Fibroblast of the conjunctiva (primary cell): ENCODE results near the gene ZNF618.

Experiments
- DNase-seq: peaks from one replicate; pipeline ENCODE4 v3.0.0-alpha.2; 2010; ENCODE audit warnings: low read depth

Gene ZNF618

DNA sequence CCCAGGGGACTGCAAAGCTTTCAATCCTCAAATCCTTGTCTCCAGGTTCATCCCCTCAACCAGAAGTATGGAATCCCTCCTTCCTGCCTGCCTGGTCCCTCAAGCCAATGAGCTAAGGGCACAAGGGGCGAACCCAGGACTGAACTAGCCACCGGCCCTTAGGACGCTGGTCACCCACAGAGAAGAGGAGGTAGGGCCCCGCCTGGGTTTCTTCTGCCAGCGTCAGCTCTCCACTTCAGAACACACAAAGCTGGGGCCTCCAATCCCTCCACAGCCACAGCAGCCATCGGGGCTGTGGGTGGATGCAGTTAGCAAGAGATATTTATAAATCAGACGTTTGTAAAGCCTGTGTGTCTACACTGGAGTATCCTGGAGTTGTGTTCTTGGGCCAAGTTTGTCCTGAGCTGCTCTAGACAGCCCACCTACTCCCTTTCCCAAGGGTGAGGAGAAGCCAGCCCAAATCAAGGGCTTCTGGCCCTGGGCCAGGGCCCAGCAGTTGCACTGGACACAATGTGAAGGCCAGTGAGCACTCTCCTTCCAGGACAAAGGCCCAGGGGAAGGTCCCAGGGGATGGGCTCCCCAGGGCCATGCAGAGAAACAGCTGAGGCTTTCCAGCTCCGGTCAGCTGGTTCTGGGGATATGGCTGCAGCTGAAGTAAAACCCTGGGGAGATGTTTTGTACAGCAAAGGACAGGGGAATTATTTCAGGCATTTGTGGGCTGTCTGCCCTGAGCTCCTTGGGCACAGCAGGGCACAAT, 183.1 kb downstream of the ZNF618 start:
- no peak for DNase-seq

DNA sequence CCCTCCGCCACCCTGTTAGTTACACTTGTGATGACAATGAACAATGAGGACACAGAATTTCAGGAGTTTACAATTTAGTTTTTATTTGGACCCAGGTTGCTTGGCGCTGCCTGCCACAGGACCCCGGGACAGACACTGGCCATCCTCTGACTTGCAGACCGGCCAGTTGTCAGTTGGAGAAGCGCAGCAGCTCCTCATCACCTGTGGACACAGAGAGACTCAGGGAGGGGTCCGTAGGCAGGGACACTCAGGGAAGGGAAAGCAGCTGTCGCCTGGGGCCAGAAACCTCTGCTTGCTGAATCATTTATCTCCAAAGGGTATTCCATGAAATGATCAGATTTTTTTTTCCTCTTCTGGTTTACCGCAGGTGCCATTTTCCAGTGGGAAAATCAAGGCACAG, 184.0 kb downstream of the ZNF618 start:
- no peak for DNase-seq

DNA sequence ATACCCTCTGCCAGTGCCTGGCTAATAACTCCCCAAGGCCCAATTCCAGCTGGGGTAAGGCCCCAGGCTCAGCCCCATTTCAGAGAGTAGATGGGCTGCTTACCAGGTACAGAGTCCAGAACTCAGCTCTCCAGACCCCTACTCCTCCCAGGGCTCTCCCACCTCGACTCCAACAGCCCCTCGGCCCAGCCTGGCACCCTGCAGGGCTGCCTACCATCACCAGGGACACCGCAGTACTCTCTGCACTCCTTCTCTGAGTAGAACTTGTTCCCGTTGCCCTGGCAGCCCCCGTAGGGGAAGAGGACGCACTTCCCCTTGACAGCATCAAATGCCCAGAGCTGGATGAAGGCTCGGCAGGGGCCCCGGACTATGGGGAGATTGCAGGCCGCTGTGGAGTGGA, 184.6 kb downstream of the ZNF618 start:
- no peak for DNase-seq

DNA sequence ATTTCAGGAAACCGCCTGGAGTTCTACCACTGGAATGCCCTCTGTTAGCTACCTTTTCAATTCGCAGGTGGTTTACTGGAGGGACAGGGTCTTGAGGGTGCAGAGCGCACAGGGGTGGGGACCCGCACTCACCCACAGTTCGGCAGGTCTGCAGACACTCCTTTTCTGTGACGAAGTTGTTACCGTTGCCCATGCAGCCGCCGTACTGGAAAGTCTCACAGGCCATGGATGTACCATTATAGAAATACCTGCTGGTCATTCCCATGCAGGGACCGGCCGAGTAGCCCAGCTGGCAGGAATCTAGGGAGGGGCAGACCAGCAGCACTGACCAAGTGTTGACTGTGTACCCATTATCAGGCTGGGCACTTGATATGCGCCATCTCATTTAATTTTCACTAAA, 185.2 kb downstream of the ZNF618 start:
- no peak for DNase-seq

DNA sequence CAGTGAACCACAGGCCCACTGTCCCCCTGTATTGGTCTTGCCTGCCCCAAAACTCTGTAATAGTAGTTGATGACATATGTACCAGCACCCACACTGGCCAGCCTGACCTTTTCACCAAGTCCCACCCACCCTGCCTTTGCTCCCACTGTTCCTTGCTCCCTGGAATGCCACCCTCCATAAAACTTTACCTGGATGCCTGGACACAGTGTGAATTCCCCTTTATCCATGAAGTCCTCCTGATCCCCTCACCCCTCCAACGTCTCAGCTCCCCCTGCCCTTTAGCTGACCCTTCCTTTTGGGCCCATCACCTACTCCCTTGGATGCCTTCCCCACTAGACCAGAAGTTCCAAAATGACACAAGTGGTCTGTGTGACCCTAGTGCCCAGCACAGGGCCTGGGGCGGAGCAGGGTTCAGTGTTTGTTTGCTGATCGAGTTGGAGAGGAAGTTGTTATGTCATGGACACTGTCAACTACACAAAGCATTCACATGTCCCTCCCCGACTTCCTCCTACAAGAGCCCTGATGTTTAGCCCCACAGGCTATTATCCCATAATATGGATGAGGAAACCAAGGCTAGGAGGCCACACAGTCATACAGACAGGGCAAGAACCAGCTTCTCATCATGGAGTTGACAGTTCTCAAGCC, 185.8 kb downstream of the ZNF618 start:
- no peak for DNase-seq

DNA sequence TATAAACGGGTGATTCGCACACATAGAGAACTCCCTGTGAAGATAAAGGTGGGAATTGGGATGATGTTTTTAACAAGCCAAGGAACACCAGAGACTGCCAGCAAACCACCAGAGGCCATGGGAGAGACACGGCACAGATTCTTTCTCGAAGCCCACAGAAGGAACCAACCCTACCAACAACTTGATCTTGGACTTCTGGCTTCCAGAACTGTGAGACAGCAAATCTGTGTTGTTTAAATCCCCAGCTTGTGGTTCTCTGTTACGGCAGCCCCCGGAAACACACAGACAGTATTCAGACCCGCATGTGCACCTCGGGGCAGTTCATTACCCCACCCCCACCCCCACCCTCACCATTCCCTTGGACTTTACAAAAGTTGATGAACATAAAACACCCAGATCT, 189.2 kb downstream of the ZNF618 start:
- no peak for DNase-seq

DNA sequence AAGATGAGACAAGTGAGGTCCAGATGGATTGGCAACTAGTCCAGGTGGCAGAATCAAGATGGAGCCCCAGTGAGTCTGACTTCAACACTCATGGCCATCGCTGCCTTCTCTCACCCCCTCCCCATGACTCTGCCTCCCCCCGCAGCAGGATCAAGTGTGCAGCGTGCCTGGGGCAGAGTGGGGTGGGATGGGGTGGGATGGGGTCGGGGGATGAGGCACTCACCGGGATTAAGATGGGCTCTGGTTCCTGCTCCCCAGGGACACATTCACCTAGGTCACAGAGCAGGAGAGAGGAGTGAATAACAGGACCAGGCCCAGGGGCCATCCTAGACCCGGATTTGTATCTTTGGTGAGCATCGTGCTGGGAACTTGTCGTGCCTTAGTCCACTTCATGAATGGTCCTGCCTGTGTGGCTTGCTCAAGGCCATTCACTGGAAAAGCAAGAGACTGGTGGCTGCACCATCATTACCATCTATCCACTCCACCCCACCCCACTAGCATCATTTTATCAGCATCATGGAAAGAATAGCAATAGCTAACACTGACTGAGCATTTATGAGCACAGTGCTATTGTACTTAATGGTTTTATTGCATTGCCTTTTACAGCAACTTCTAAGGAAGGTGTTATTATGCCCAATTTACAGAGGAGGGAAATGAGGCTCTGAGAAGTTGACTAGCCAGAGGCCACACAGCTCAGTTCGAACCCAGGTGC, 193.5 kb downstream of the ZNF618 start:
- DNase-seq = no peak

DNA sequence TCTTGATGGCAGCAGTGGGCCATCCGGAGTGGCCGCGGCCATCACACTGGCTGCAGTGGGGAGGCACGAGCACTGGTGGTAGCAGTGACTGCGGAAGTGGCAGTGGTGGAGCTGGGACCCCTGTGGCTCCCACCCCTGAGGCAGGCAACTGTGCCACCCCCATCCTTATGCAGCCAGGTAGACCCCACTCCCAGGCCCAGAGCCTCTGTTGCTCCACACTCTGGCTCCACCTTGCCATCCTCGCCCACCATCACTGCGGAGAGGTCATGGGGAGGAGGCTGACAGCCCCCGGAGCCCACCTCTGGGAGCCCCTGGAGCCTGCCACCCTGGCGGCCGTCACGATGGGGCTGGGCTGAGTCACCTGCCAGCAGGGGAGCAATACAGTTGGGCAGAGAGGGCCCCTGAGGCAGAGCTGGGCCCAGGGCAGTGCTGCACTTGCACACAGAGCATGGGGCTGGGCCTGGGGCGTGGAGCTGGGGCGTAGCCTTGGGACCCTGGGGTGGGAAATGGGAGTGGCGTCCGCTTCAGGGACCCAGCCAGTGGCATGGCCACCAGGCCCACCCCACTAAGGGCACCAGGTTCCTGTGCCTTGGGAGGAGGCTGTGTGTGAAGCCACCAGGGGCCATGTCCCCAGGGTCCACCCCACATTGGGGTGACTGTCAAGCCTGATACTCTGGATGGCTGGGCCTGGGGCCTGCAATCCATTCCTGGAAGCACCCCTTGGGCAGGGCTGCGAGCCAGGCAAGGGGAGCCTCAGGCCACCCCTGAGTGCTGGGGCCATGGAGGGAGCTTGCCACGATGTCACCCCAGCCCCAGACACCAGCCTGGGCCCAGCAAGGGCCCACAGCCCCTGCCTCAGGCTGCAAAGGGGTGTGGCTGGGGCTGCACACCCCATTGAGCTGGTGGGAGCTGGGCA, 194.3 kb downstream of the ZNF618 start:
- DNase-seq = no peak

DNA sequence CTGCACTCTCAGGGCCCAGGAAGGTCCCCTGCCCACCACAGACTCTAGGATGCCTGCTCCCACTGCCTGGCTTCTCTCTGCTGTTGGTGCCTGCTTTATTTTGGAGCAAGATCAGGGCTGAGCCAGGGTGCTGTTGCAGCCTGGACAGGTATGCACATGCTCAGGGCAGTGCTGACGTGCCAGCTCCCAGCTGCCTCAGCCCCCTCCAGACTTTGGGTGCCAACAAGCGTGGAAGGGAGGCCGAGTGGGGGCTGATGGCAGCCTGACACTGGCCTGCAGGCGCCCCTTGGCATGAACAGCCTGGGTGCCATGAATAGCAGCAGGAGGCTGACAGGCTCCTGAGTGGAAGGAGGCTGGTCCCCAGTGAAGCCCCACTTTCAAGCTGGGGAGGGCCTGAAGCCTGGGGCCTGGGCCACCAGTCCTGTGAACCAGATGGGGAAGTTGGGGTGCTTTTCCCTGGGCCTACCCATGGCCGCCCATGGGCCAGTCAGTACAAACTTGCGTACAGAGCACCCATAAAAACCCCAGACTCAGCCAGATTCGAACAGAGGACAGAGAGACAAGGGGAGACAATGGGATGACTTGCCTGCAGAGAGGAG, 195.2 kb downstream of the ZNF618 start:
- DNase-seq = no peak

DNA sequence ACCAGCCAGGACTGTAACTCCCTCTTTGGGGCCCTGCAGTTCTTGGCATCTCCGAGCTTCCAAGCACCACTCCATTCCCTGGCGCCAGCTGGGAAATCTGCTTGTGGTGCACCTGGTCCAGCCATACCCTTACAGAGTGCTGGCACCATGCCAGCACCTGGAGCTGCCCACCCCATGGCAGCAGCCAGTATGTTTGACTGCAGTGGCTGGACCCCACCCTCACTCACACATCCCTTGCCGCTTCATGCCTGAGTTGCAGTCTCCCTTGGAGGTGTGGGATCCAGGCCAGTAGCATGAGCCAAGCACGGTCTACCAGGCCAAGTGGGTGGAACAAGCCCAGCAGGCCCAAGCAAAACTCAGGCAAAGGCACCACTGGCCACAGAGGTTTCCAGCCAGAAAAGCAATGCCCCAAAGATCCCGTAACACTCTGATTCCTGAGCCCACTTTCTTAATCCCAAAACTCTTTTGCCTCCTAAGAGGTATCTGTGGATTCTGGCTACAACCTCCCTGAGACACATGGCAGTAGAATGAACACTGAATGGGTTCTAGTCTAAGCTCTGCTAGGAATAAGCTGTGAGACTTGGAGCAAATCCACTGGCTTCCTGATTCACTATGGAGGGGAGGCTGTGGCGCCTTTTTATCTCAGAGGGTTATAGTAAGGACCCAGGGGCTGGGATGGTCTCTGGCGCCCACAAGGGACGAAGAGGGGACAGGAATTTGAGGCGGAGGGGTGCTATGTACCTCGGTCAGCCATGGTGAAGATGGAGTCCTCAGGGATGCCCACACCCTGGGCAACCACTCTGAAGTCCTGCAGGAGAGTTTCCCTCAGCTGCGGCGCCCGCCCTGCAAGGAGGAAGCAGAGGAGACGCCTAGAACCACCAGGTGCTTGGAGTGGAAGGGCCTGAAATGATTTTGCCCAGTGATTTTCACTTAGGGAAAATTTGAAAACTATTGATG, 196.4 kb downstream of the ZNF618 start:
- peak; percentile 52 for DNase-seq

DNA sequence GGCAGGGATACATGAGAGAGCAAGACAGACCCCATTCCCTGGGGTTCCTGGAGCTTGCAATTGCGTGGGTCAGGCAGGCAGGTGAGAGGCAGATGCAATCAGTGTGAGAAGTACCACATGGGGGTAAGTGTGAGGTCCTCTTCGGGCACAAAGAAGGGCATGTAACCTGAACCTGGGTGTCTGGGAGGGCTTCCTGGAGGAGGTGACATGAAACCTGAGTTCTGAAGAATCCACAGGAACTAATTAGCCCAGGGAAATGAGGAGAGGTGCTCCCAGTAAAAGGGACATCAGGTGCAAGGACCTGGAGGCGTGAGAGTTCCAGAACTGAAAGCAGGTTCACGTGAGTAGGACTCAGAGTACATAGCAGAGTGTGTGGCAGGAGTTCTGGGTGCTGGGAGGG, 199.5 kb downstream of the ZNF618 start:
- DNase-seq = no peak

DNA sequence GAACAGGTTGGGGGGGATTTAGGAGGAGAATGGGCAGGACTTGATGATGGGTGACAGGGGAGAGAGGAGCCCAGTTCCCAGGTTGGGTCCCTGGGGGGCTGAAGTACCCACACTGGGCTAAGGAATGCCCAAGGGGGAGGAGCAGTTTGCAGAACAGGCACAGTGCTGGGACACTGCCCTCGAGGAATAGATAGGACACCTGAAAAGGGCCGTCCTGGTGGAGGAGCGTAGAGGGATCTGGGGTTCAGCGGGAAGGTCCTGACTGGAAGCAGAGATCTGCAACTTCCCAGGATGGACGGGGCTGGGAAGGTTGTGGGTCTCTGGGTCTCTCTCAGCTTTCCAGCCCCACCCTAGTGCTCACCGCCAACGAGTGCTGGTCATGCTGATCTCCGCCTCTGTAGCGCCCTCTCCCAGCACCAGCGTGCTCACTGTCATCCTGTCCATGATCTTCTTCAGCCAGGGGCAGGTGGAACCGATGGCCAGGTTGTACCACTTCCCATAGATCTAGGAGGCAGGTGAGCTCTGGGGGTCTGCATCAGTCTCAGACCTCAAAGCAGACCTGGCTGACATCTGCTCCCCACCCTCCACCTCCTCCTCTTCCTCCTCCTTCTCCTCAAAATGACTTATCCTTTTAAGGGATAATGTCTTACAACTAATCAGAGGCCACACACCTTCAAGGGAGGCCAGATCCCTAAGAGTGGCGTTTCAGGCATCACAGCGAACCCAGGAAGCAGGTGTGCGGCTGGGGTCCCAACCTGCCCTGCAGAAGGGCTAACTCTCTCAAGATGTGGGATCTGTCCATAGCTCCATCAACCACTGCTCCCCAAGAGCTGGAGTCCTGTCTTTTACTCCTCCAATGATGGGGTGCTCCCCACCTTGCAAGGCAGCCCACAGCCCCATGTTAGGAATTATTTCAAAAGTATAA, 200.4 kb downstream of the ZNF618 start:
- DNase-seq = no peak

DNA sequence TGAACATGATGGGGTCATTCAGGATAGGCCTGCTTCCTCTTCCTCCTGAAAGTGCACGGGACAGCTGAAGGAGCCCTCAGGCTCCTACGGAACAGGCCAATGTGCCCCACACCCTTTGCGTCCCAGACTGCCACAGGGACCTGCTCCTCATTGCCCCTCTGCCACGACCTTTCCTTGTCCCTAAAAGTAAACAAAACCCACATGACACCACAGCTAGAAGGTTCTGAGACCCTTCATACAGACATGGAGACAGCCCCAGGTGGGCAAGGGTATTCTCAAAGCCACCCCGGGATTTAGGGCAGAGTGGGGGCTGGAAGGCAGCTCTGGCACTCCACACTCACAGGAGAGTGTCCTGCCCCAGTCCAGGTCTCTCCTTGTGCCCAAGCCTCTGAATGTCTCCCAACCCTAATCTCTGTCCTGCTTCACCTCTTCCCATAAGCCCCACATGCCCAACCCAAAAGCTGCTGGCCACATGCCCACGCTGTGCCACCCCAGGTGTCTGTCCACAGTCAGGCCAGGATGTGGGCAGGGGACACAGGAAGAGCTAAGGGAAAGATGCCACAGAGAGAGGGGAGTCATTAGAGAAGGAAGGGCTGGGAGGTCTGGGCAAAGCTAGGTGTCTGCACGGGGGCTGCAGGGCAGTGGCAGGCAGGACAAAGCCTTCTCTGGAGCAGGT, 201.2 kb downstream of the ZNF618 start:
- no peak for DNase-seq

DNA sequence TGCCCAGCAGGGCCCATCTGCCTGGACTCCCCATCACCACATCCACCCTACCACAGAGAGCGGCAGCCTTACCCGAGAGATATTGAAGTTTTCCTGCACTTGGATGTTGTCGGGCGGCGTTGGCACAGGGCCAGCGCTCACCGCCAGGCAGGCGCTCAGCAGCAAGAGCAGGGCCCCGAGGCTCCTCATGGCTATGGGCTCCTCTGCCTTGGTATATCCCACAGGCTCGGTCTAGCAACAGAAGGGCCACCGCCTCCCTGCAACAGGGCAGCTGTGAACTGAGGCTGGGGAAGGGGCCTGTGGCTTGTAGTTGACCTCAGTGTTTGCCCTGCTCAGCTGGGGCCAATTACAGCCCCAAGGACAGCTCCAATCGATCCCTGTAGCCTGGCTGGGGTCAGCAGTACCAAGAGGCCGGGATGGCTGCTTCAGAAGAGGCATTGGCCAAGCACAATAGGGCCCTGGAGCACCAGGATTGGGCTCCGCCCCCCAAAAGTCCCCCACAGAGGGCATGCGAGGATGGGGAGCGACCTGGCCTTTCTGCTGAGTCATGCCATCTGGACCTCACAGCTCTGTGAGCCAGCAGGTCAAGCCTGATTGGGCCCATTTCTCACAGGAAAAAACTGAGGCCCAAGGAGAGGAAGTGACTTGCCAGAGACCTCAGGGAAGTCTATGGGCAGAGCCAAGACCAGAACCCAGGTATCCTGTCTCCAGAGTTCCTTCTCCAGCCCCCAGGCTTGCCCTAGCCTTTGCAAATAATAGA, 202.1 kb downstream of the ZNF618 start, which contains the start of gene AMBP:
Gene AMBP (minus strand): TSS at position 280 of the 760 bp plus-strand sequence. CDS start 91 bp downstream, at position 189.
- DNase-seq = no peak

DNA sequence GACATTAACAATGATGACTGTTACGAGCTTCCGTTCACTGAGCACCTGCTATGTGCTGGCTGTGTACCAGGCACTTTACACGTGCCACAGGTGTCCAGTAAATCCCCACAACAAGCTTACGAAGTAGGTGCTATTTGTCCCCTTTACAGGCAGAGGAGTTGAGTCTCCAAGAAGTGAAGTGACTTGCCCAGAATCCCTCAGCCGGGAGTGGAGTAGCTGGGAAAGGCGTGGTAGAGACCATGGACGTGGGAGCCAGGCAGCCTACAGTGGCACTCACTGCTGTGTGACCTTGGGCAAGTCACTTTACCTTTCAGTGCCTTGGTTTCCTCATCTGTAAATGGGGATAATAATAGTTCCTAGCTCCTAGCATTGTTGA, 202.7 kb downstream of the ZNF618 start:
- no peak for DNase-seq

DNA sequence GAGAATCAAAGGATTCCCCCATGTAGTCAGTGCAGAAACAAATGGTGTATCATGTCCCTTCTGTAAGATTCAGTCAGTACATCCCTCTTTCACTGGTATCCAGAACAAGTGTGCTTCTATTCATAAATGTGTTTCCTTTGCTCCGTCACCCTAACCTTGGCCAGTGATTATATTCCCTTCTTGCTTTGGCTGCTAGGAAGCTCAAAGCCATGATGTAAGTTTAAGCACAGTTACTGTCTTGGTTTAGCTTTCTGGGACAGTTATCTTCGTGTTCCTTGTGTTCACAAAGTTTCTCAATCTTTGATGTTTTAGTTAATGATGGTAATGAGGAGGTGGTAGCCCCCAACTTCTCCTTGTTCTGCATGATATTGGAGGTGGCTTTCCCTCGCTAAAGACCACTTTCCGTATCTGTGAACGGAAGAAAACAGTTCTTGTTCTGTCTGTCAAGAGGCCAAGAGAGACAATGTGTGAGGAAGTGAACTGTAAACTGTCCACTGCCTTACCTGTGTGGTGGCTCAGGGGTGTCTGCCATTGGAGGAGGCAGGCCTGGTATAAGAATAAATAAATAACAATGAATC, 204.2 kb downstream of the ZNF618 start:
- no peak for DNase-seq

DNA sequence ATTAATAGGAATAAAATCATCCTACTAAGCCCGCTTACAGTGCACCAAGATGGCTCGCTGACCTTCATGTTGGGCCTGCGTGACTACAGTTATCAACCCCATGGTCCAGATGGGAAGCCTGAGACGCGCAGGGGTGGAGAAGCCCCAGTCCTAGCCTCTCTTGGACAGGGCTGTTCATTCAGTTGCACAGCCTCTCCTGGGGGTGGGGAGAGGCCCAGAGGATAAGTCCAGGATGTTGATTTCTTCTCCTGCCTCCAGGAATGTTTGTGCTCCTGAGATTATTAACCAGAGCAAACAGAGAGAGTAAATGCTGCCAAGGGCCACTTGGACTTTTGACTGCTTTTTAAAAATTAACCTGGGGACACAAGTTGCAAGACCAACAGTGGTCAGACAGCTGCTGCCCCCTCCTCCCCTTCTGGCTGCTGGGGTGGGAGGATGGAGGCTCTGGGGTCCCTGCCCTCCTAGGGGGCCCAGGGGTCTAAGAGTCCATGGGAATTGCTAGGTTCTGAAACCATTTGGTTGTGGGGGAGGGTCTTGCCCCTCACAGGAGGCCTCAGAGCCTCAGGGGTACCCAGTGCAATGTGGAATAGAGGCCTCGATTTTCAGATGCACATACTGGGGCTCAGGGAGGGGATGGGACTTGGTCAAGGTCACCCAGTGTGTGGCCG, 204.8 kb downstream of the ZNF618 start:
- DNase-seq = no peak
